ENCODE results near the gene CNGA2.

GRCh38 chrX:151701071-151701470 is 33.5 kb upstream of the CNGA2 start:
- TF ChIP-seq CTCF (IDR thresholded peaks at IDR 0.05; ENCODE audit: borderline replicate concordance, extremely low read depth, low read length, poor library complexity, severe bottlenecking) (no peak), EZH2 (IDR thresholded peaks at IDR 0.05; ENCODE audit: borderline replicate concordance, low read depth, low read length, severe bottlenecking) (no peak)
